CD4-positive, alpha-beta T cell treated with Interleukin-15 for 4 hours (primary cell): ENCODE measurements around the gene CNKSR3.

ENCODE experiments used
- DNase-seq: peaks from one replicate; pipeline ENCODE4 v3.0.0-alpha.2; 2020; ENCODE audit warnings: low spot score

The CNKSR3 gene

GRCh38 chr6:154450498-154450897, 60.0 kb downstream of the CNKSR3 start:
- DNase-seq = no peak

DNA sequence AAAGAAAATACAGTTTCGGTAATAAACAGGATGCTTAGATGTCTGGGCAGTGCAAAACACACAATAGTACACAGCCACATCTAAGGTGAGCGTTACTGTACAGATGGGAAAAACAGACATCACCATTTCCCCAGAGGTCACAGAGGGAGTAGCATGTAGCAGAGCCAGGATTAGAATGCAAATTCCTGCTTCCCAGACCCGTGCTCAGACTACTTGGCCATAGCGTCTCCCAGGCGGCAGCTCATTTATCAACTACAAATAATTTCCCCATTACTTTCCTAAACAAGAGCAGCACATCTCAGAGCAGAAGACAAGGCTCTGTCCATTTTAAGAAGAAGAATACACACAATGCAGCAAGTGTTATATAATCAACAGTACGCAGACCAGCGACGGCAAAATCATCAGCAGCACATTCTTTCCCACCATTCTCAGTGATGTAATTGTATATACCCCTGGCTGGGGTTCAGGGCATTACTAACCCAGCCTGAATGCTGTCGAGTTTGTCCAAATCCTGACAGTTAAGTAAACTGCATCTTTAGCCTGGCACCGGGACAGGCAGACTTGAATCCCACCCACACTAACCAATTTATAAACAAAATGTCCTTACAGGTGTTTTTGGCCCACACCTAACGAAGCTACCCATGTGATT, 61.9 kb downstream of the CNKSR3 start:
- DNase-seq = no peak

GRCh38 chr6:154447954-154448353, 62.5 kb downstream of the CNKSR3 start:
- no peak for DNase-seq

GRCh38 chr6:154446984-154447383, 63.5 kb downstream of the CNKSR3 start:
- no peak for DNase-seq

DNA sequence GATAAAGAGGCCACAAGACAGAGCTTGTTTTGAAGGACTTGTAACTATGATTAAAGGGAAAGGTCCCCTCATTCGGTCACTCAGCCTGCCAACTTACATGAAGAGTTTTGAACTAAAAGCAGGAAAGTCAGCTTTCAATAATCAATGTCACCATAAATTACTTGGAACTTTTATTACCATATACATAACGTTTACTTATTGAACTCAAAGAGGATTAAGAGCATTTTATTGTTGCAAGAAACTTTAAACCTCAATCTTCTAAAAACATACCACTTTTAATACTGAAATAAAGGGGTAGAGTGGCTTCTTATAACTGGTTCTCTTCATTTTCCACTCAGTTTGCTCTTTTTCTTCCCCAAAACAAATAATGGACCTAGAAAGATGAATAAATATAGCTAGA, 65.1 kb downstream of the CNKSR3 start:
- no peak for DNase-seq

DNA sequence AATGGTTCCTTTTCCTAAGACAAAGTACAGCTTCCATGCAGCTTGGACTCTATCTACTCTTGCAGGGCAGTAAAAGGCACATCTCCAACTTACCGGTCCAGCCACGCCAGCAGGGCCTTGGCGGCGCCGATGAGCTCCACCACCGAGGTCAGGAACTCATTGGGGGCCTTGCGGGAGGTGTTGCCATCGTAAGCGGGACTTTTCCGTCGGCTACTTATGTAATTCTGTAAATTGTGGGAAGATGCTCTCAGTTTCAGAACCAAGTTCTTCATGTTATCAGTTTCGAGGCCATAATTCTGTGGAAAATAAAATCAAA, 68.5 kb downstream of the CNKSR3 start:
- DNase-seq = no peak

DNA sequence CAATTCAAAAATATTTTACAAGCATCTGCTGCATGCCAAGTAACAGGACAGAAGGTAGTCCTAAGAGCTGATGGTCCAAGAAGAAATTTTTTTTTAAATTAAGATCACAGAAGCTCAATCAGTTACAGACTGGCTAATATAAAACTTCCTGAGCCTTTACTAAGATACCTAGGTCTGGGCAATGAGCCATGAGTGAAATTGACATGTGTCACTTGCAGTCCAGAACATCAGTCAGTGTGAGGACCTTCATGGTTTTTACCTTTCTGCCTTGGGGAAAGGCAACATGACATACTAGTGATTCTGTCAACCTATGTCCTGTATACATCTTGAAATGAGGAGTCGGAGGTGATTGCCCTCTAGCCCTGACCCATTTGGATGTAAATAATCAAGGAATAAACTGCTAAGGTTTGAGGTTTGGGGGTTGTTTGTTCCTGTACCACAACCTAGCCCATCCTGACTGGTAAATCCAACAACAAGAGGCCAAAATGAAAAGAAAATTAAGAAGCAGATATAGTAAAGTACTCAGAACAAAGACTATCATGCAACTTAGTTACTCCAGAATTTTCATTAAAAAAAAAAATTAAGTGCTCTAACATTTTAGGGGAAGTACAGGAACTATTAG, 70.0 kb downstream of the CNKSR3 start:
- no peak for DNase-seq

DNA sequence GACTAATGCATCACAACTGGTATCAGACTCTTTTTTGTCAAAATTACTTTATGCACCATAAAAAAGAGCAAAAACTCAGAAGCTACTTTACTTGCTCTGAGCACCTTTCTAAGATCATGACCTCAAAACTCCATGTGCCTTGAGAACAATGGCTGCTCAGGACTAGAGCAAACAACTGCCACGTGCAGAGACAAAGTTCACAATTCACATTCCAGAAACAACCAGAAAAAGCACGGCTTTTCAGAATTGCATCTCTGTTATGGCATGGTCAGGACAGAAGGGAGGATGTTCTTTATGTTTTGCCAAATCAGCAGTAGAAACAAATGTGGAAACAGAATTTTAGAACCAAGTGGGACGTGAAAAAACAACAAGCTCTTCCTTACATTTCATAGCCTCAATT, 70.5 kb downstream of the CNKSR3 start:
- DNase-seq = no peak

- DNase-seq = no peak
Measured at GRCh38 chr6:154438882-154439415, 71.5 kb downstream of the CNKSR3 start.

GRCh38 chr6:154435400-154435945, 75.0 kb downstream of the CNKSR3 start:
- no peak for DNase-seq

DNA sequence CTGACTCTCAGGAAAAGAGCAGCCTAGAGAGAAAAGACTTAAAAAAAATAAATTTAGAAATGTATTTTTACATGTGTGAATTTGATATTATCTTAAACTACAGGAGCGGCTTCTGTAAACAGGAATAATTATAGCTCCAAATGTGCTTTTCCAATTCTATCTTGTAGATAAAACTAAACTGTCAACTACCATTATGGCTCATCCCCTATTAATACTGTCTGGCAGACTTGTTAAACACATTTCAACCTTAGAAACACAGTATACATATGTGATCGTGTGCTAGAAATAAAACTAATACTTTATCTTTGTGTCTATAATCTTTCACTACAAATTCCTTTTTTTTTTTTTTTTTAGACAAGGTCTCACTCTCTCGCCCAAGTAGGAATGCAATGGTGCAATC, 75.8 kb downstream of the CNKSR3 start:
- no peak for DNase-seq

DNA sequence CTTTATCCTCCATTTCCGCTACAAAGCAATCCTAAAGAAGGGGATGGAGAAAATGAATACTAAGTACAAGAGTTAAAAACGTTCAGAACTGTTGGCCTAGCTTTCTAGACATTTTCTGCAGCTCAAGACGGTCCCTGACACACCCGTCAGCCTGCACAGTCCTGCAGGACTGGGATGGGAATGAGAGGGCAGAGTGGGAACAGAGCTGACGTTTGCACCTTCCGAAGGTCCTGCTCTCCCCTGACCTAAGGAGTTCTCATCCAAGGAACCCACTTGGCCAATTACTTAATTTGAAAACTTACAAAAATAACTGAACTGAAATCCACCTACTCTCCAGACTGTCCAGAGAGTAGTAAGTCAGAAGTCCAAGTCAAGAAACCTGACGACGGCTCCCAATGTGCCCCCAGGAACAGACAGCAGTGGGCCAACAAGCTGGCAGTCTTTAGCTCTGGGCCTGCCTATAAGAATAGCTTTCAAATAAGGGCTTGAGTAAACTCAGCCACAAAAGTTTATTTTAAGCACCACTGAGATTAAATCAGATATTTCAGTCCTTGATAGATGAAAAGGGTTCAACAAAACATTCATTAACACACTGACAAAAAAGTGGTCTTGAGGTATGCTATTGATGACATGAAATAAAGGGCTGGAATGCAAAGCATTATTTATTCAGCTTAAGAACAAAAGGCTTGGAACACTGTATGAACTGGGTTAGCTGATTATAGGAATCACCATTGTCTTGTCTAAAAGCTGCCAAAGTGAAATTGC, 76.8 kb downstream of the CNKSR3 start:
- DNase-seq = no peak

GRCh38 chr6:154432533-154433476, 77.7 kb downstream of the CNKSR3 start:
- DNase-seq = no peak

DNA sequence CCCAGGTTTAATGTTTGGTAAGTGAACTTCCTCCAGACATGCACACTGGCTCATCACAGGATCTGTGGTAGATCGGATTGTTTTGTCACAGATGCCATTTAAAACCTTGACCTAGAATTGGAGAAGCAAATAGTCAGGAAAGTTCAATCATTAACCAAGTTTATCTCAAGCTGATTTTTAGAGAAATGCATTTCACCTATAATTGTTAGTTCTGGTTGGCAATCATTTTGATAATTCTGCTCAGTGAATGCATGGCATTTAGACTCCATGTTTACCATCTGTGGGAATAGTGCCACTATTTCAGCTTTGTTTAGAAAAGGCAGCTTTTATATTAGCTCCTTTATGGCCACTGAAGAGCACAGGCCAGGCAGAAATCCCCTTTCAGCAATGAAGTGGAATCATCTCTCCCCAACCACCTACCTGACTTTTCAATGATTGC, 80.0 kb downstream of the CNKSR3 start:
- no peak for DNase-seq

DNA sequence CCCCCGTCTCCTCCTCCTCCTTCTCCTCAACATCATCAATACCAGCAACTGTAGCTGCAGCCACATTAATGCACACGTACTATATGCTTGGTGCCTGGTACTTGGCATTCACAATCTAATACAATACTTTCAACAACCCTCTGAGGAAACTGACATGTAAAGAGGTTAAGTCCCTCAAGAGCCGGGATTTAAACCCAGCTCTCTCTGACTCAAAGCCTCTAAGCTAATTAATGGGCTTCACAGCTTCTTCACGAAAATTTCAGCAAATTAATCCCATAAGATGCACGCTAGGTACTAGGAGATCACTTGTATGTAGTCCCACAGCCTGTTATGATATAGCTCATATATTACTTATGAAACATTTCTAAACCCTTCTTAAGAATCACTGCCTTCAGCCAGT, 80.8 kb downstream of the CNKSR3 start:
- no peak for DNase-seq

DNA sequence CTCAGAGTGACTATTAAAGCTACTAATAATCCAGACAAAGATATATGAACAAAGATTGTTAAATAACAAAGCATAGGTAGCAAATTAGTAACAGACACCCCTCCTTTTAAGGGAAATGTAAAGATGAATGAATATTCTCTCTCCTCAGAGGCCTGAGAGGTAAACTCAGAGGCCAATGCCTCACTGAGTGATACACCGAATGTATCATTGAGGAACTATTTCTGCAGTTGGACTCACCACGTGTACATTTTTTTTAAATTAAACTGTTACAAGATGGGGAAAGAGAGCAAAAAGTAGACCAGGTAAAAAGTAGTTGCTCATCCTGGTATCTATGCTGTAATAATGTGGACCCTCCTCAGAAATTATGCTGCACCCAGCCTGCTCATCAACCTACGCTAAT, 81.6 kb downstream of the CNKSR3 start:
- no peak for DNase-seq

DNA sequence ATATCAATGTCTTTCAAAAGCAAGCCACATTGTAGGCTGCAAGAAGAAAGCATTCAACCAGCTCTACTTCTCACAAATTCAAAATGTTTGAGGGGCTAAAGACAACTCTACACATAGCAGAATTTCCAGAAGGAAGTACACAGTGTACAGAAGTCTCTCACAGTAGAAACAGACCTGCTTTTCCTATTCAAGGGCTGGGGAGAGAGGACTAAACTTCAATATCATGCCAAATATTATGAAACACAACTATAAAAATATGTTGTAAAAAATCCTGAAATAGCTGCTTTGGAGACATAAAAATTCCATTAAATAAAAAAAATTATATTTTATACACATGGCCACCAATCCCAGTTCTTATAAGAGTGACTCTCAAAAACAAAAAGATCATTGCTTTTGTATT, 83.0 kb downstream of the CNKSR3 start:
- DNase-seq = no peak

DNA sequence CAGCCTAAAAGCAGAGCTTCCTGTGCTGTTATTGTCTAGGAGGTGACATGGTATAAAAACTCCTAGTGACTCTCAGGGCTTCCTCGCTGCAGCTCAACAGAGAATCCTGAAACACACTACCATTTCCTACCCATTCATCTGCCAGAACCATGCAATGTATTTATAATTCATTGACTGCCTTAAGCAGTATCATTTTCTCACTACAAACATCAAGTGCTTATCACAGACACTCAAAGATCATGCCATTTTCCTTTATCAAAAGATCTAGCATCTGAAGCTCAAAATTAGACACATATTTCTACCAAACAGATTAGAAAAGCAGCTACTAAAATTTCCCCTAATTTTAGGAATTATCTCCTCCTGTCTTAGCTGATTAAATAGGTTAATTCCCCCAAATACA, 83.5 kb downstream of the CNKSR3 start:
- DNase-seq = no peak

GRCh38 chr6:154425034-154425433, 85.5 kb downstream of the CNKSR3 start:
- no peak for DNase-seq

DNA sequence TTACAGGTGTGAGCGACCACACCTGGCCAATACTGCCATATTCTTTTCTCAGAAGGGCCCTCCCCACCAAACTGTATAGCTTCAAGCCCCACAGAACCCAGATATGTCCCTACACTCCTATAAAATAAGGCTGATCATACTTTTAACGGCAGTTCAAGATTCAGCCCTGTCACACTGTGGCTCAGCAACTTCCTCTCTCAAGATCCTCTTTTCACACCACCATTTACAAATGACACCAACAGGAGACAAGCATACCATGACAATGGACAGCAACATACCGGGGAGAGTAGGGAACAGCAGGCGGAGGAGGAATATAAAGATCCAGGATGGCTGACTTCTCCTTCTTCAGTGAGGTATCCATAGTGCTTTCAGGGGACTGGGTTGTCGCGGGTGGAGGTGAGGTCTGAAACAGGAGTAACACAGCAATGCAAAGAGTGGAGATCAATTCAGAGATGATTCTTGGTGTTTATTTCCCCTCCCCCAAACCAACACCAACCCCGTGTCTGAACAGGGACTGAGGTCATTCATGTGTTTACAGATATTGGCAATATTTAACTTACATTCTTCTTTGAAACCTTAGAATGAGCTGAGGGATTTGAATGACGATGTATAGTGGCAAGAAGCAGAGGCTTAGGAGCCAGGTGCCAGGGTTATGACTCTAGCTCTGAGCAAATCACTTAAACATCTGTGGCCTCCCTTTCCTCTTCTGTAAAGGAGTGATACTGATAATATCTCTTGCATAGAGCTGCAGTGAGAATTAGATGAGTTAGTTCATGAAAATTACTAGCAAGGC, 96.3 kb downstream of the CNKSR3 start:
- no peak for DNase-seq
